Fibroblast of lung (primary cell): ENCODE measurements around the gene TSC22D2. TPM values are rescaled to one million over a fixed set of nuclear protein-coding genes. Genes with fewer than 3 reads are reported as not detected.
A peak's percentile ranks its signal among the peaks of the same experiment; 100 is the strongest.

Experiments used
- DNase-seq, 2 donors: peaks; one replicate each; pipeline versions ENCODE4 v3.0.0 to v3.0.0-alpha.2; 2010; ENCODE audit warnings: low read depth in 2 of 2
- H2AFZ ChIP-seq: 2 replicates; pipeline ENCODE4 v1.5.1; 2012; ENCODE audit warnings: low read length, control low read depth, inconsistent platforms
- H3K27ac ChIP-seq: 2 replicates; pipeline ENCODE4 v1.5.1; 2011; ENCODE audit warnings: low read length, control low read depth; ENCODE audit not compliant: insufficient read depth
- H3K27me3 ChIP-seq: 2 replicates; pipeline ENCODE4 v1.5.1; 2011; ENCODE audit warnings: mild to moderate bottlenecking, low read length; ENCODE audit not compliant: control insufficient read depth, insufficient read depth
- H3K36me3 ChIP-seq: 2 replicates; pipeline ENCODE4 v1.5.1; 2011; ENCODE audit warnings: low read length; ENCODE audit not compliant: control insufficient read depth, insufficient read depth
- H3K4me1 ChIP-seq: 2 replicates; pipeline ENCODE4 v1.5.1; 2011; ENCODE audit warnings: low read length; ENCODE audit not compliant: control insufficient read depth, insufficient read depth; ENCODE audit errors: extremely low read depth
- H3K4me2 ChIP-seq: 2 replicates; pipeline ENCODE4 v1.5.1; 2011; ENCODE audit warnings: low read length, control low read depth; ENCODE audit not compliant: insufficient read depth; ENCODE audit errors: extremely low read depth
- H3K4me3 ChIP-seq, 4 experiments: fragments of 200-600 bp in 1 of 4; sonication (generic) in 1 of 4; replicated peaks in 1 of 4; 2 replicates each; pipeline ENCODE4 v1.5.1; 2011 to 2016; ENCODE audit warnings: low read length in 4 of 4, low read depth in 3 of 4, mild to moderate bottlenecking in 3 of 4, control low read depth in 2 of 4, inconsistent platforms in 1 of 4, mixed read lengths in 1 of 4; ENCODE audit not compliant: insufficient read depth in 1 of 4; ENCODE audit errors: control extremely low read depth in 1 of 4
- H3K79me2 ChIP-seq: 2 replicates; pipeline ENCODE4 v1.5.1; 2012; ENCODE audit warnings: mild to moderate bottlenecking, low read length, inconsistent platforms; ENCODE audit not compliant: control insufficient read depth, insufficient read depth
- H3K9ac ChIP-seq: 2 replicates; pipeline ENCODE4 v1.5.1; 2011; ENCODE audit warnings: mild to moderate bottlenecking, low read length, control low read depth; ENCODE audit not compliant: insufficient read depth
- H3K9me3 ChIP-seq: 2 replicates; pipeline ENCODE4 v1.5.1; 2012; ENCODE audit warnings: low read depth, low read length; ENCODE audit not compliant: control insufficient read depth, insufficient read depth
- H4K20me1 ChIP-seq: 2 replicates; pipeline ENCODE4 v1.5.1; 2011; ENCODE audit warnings: low read length; ENCODE audit not compliant: control insufficient read depth, insufficient read depth; ENCODE audit errors: extremely low read depth
- EZH2 ChIP-seq: IDR thresholded peaks from 2 replicates; pipeline ENCODE4 v1.5.1; 2012; ENCODE audit warnings: low read length, control low read depth, mild to moderate bottlenecking; ENCODE audit errors: missing control alignments
- polyA plus RNA-seq, 2 donors: library from polyadenylated mRNA; depleted of rRNA in 1 of 2; stranded (reverse) in 1 of 2; unstranded in 1 of 2; fragments of >200 nt; gene quantifications; 2 replicates each; pipeline ENCODE4 v1.2.1, GENCODE V29; 2011 to 2012; ENCODE audit warnings: missing spikeins in 1 of 2
- total RNA-seq: library from RNA; depleted of rRNA; stranded (reverse); fragments of >200 nt; gene quantifications from 2 replicates; pipeline ENCODE4 v1.2.1, GENCODE V29; 2014
- TF ChIP-seq, protein P1 (sequence below), 2 donors: IDR thresholded peaks in 1 of 2; conservative IDR thresholded peaks in 1 of 2; 1 replicate in 1 of 2; 2 replicates in 1 of 2; pipeline ENCODE4 v1.5.1; 2011 to 2012; ENCODE audit warnings: low read length in 2 of 2, control low read depth in 1 of 2, inconsistent platforms in 1 of 2, low read depth in 1 of 2, mild to moderate bottlenecking in 1 of 2

Gene TSC22D2
- total and polyA plus RNA-seq, 2 donors (not counting 1 experiment from before 2014, with no cell fraction given): 23.6 to 29.3 TPM

DNA sequence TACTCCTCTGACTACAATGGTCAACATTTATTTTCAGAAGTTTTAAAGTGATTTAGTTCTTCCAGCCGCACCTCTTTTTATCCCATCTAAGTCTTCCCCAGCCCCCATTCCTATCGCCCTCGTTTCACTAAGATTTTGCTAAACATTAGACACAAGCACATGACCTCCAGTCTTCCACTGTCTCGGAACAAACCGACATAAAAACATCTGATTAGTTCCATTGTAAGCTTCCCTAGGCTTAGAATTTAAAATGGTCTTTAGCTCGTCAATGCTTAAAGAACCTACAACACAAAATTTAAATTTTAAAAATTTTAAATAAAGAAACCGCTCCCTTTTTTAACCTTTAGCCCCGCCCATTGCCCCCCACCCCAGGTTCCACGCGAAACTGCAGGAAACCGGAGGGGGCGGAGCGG lies 284 bp upstream of the TSC22D2 start:
- H3K79me2 ChIP-seq: peaks cover 47% of the 10 kb centered on the region
- H3K4me2 ChIP-seq: peak overlapping the region; percentile 82
- no peaks in the 10 kb centered on the region for H3K27me3 ChIP-seq
- peaks cover 5% of the 10 kb centered on the region for H4K20me1 ChIP-seq
- peak overlapping the region; percentile 59 to 93 (median 75) for H3K4me3 ChIP-seq
- peaks cover 4% of the 10 kb centered on the region for H3K36me3 ChIP-seq
- H3K9me3 ChIP-seq: no peaks in the 10 kb centered on the region
- peak overlapping the region; percentile 96 for H3K27ac ChIP-seq
- TF ChIP-seq, protein P1, sequence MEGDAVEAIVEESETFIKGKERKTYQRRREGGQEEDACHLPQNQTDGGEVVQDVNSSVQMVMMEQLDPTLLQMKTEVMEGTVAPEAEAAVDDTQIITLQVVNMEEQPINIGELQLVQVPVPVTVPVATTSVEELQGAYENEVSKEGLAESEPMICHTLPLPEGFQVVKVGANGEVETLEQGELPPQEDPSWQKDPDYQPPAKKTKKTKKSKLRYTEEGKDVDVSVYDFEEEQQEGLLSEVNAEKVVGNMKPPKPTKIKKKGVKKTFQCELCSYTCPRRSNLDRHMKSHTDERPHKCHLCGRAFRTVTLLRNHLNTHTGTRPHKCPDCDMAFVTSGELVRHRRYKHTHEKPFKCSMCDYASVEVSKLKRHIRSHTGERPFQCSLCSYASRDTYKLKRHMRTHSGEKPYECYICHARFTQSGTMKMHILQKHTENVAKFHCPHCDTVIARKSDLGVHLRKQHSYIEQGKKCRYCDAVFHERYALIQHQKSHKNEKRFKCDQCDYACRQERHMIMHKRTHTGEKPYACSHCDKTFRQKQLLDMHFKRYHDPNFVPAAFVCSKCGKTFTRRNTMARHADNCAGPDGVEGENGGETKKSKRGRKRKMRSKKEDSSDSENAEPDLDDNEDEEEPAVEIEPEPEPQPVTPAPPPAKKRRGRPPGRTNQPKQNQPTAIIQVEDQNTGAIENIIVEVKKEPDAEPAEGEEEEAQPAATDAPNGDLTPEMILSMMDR (conservative IDR thresholded peaks at IDR 0.05 in 1 of 2, IDR thresholded peaks at IDR 0.05 in 1 of 2; ENCODE audit: low read depth in 1 of 2, low read length in 2 of 2): no peak
- no peak for TF ChIP-seq EZH2
- DNase-seq: peak in 1 of 2 donors; percentile 84
- H2AFZ ChIP-seq: peak overlapping the region; percentile 40
- peaks cover 3% of the 10 kb centered on the region for H3K4me1 ChIP-seq
- peak overlapping the region; percentile 96 for H3K9ac ChIP-seq

DNA sequence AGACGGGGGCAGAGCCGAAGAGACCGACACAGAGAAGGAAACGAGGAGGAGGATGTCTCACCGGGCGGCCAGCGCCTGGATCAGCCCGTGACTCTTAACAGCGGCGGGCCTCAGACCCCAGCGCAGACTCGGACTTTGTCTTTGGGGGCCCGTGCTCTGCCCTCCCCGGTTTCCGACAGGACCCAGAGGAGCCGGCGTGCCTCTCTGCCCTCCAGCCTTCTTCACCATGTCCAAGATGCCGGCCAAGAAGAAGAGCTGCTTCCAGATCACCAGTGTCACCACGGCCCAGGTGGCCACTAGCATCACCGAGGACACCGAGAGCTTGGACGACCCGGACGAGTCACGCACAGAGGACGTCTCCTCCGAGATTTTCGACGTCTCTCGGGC lies 1.0 kb downstream of the TSC22D2 start:
- Histone ChIP-seq H3K9ac (peak overlapping the region; percentile 96), H3K27ac (peak overlapping the region; percentile 96), H3K4me2 (peak overlapping the region; percentile 62), H3K27me3 (no peaks in the 10 kb centered on the region), H3K4me1 (peaks cover 3% of the 10 kb centered on the region), H3K9me3 (no peaks in the 10 kb centered on the region), H3K4me3 (peak overlapping the region; percentile 81 to 97 (median 92)), H3K79me2 (peaks cover 61% of the 10 kb centered on the region), H3K36me3 (peaks cover 9% of the 10 kb centered on the region), H2AFZ (no peak overlapping the region), H4K20me1 (peaks cover 14% of the 10 kb centered on the region)
- no peak for DNase-seq
- no peak for TF ChIP-seq EZH2
- TF ChIP-seq, protein P1 (conservative IDR thresholded peaks at IDR 0.05 in 1 of 2, IDR thresholded peaks at IDR 0.05 in 1 of 2; ENCODE audit: low read depth in 1 of 2, low read length in 2 of 2): no peak

GRCh38 chr3:150409512-150410310 lies 1.6 kb downstream of the TSC22D2 start:
- Histone ChIP-seq H3K4me2 (peak overlapping the region; percentile 62), H3K4me1 (peaks cover 3% of the 10 kb centered on the region), H3K36me3 (peaks cover 9% of the 10 kb centered on the region), H3K4me3 (peak overlapping the region; percentile 81 to 97 (median 92)), H3K27ac (peak overlapping the region; percentile 96), H3K9me3 (no peaks in the 10 kb centered on the region), H3K79me2 (peaks cover 66% of the 10 kb centered on the region), H3K27me3 (no peaks in the 10 kb centered on the region), H4K20me1 (peaks cover 15% of the 10 kb centered on the region), H2AFZ (no peak overlapping the region), H3K9ac (peak overlapping the region; percentile 96)
- TF ChIP-seq, protein P1 (conservative IDR thresholded peaks at IDR 0.05 in 1 of 2, IDR thresholded peaks at IDR 0.05 in 1 of 2; ENCODE audit: low read depth in 1 of 2, low read length in 2 of 2): peak in 1 of 2 donors; percentile 32
- no peak for TF ChIP-seq EZH2
- DNase-seq: peak; percentile 69 to 75
